ENCODE results near the gene MEF2C.

DNA sequence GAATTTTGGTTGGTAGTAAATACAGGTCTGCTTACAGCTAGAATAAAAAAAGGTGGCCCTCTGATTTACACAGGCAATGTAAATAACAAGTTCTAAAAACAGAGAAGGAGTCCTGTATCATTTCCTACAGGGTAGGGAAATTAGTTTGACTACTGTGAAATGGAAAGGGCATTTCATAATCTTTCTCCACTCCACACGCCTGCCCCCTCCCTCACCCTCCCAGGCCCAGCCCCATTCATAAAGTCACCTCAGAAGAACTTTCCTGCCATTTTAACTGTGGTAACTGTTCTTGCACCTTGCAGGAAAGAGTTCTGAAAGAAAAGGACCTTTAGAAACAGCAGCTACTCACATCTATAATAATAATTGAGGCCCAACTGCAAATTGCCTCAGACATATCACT lies 69.7 kb downstream of the MEF2C start:
- no peak for TF ChIP-seq CTCF (optimal IDR thresholded peaks at IDR 0.05 in 1 of 3, IDR thresholded peaks at IDR 0.05 in 1 of 3, conservative IDR thresholded peaks at IDR 0.05 in 1 of 3; ENCODE audit: extremely low read depth in 1 of 3, insufficient read depth in 2 of 3, low read length in 3 of 3)
- no peak for TF ChIP-seq EZH2 (IDR thresholded peaks at IDR 0.05; ENCODE audit: low read length)

Data from keratinocyte (primary cell).